ENCODE data around the gene NAA16.

Gene NAA16

DNA sequence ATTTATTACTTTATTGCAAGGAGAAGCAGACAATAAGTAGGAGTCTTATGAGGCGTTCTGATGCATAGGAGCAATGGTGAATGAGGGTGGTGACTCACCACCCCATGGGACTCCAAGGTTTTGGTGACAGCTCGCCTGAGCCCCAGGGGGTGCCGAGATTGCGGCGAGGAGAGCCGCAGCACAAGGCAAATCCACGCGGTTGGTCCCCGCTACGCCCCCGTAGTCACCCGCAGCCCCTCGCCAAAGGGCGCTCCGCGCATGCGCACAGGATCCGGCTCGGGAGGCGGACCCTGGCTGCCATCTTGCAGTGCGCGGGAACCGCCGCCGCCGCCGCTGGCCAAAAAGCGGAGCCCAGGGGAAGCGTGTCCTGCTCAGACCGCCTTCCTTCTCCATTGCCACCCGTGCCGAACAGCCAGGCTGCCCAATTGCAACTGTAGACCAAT is at the start of gene NAA16:
TSS of gene NAA16 (plus strand) at position 305 of the 443 bp plus-strand sequence. CDS start 262 bp downstream, outside the sequence.
- DNase-seq, result peak; percentile 87 to 94
- H3K4me1 ChIP-seq, result peaks cover 0 to 32% (median 17%) of the 10 kb centered on the region in 4 donors

DNA sequence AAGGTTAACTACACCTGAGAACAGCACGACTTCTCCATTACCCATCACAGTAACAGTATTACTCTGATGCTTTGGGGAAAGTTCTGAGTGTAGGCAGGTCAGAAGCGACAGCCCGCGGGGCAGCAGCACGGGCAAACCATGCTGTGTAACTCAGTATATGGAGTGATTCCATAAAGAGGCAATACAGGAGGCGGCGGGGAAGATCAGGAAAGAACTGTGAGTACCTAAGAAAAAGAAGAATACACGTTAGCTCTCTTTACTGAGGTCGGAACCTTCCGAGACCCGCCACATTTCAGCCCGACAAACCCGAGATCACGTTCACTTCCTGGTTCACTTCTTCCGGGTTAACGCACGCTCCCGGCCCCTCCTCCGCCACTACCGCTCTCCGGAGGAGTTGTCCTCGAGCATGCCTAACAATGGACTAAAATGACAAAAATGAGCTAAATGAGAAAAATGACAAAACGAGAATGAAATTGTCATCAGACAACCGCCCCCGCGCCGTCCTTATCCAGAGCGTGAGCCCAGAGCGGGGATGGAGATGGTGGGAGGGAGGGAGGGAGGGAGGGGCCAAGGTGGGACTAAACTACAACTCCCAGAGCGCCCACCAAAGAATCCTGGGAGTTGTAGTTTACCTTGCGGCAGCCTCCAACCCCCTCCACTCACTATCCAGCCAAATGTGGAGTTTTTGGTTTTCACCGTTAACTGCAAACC is 47.7 kb upstream of the NAA16 start, which contains the start of gene MTRF1:
TSS of gene MTRF1 (minus strand) at position 316 of the 711 bp plus-strand sequence. CDS start 2,669 bp downstream, outside the sequence.
- Histone ChIP-seq H3K9me3 (no peaks in the 10 kb centered on the region), H3K36me3 (peaks cover 0 to 15% (median 10%) of the 10 kb centered on the region in 3 donors), H3K4me3 (peak within 1 kb of the TSS; percentile 53 to 63), H3K4me1 (peaks cover 0 to 9% (median 4%) of the 10 kb centered on the region in 4 donors), H3K27ac (peak within 1 kb of the TSS; percentile 80), H3K27me3 (no peaks in the 10 kb centered on the region)
- peak; percentile 75 to 85 for DNase-seq
- intact Hi-C loops (cut with DNase I; ENCODE audit: low total_unique reads), result no loop called here
- TF ChIP-seq, protein P1, sequence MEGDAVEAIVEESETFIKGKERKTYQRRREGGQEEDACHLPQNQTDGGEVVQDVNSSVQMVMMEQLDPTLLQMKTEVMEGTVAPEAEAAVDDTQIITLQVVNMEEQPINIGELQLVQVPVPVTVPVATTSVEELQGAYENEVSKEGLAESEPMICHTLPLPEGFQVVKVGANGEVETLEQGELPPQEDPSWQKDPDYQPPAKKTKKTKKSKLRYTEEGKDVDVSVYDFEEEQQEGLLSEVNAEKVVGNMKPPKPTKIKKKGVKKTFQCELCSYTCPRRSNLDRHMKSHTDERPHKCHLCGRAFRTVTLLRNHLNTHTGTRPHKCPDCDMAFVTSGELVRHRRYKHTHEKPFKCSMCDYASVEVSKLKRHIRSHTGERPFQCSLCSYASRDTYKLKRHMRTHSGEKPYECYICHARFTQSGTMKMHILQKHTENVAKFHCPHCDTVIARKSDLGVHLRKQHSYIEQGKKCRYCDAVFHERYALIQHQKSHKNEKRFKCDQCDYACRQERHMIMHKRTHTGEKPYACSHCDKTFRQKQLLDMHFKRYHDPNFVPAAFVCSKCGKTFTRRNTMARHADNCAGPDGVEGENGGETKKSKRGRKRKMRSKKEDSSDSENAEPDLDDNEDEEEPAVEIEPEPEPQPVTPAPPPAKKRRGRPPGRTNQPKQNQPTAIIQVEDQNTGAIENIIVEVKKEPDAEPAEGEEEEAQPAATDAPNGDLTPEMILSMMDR (IDR thresholded peaks at IDR 0.05), result no peak

More for the DNA sequence above, at the start of gene NAA16:
- TF ChIP-seq, protein P1 (IDR thresholded peaks at IDR 0.05), result no peak
- Histone ChIP-seq H3K9me3 (no peaks in the 10 kb centered on the region), H3K27ac (peak within 1 kb of the TSS; percentile 95 to 97), H3K4me3 (peak within 1 kb of the TSS; percentile 91 to 97), H3K27me3 (no peaks in the 10 kb centered on the region), H3K36me3 (no peaks in the 10 kb centered on the region)
- intact Hi-C loops (cut with DNase I; ENCODE audit: low total_unique reads), result loop anchor here (2.0 kb wide), 1 partner anchor 50 kb away; no protein-coding TSS in a partner anchor

DNA sequence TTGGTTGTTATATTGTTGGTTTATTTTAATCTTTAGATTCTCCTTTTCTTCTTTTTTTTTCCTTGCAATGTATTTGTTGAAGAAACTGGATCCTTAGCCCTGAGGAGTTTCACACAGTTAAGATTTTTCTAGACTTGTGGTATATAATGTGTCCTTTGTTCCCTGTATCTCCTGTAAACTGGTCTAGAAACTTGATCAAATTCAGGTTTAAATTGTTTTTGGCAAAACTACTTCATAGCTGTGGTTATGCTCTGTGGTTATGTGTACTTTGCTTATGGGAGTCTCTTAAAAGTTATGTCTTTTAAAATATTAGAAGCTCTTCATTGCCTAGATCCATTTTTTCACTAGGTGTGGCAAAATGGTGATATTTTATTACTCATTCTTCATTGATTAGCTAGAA is 44.0 kb upstream of the NAA16 start:
- TF ChIP-seq, protein P1 (IDR thresholded peaks at IDR 0.05), result no peak
- H3K36me3 ChIP-seq, result no peaks in the 10 kb centered on the region
- H3K4me3 ChIP-seq, result no peak overlapping the region
- H3K9me3 ChIP-seq, result no peaks in the 10 kb centered on the region
- intact Hi-C loops (cut with DNase I; ENCODE audit: low total_unique reads), result no loop called here
- H3K27ac ChIP-seq, result no peak overlapping the region
- DNase-seq, result no peak
- H3K27me3 ChIP-seq, result no peaks in the 10 kb centered on the region
- H3K4me1 ChIP-seq, result peaks cover 0 to 9% (median 4%) of the 10 kb centered on the region in 4 donors

DNA sequence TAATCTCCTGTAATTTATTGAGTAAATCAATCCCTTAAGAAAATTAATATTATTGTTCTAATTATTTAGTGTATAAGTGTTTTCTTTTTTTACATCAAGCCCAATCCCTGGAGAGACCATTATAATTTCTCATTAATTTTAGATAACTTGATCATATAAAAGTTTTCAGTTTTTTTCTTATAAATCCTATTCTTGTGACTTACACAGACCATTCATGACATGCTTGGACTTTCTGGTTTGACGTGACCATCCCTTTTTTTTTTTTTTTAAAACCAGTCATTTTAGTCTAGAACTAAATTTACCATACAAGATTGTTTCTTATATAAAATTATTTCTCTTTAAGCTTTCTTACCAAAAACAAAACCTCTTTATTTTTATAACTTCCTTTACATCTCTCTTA is 42.3 kb upstream of the NAA16 start:
- Histone ChIP-seq H3K4me3 (no peak overlapping the region), H3K27me3 (no peaks in the 10 kb centered on the region), H3K27ac (no peak overlapping the region), H3K4me1 (peaks cover 0 to 3% (median 0%) of the 10 kb centered on the region in 4 donors), H3K9me3 (no peaks in the 10 kb centered on the region), H3K36me3 (no peaks in the 10 kb centered on the region)
- TF ChIP-seq, protein P1 (IDR thresholded peaks at IDR 0.05), result no peak
- no peak for DNase-seq
- intact Hi-C loops (cut with DNase I; ENCODE audit: low total_unique reads), result no loop called here

DNA sequence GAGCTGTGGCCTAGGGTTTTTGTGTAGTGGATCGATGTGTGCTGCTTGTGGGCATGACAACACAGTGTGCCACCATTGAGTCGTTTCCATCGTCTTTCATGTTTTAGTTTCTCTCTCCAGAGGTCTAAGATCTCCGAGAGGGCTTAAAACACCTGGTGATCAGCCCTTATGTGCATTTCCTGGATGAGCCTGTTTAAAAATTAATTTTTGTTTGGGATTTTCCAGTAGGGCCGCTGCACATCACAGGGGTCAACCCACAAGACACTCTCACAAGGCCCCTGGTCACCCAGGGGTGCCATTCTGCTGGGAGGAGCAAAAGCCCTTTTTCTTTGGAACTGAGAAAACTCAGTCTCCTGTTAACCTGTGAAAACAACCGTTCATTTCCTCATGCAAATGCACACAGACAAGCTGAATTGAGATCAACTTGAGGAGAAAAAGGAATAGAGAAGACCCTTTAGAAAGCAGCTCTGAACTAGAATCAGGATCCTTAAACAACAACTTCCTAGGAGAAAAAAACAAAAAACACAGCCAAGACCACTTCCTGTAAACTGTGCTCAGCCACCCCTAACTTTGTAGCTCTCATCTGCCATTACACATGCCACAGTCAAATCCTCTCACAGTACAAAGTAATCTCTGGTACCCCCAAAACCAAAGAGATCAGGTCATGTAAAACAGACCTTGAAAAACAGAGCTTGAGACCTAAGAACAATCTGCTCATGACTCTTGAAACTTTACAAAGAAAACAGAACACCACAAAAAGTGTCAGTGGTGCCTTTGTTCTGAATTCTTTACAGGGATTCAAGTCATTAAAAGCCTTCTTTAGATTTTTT is 39.4 kb upstream of the NAA16 start:
- intact Hi-C loops (cut with DNase I; ENCODE audit: low total_unique reads), result no loop called here
- Histone ChIP-seq H3K27me3 (no peaks in the 10 kb centered on the region), H3K36me3 (no peaks in the 10 kb centered on the region), H3K9me3 (no peaks in the 10 kb centered on the region), H3K4me1 (no peaks in the 10 kb centered on the region), H3K4me3 (no peak overlapping the region), H3K27ac (no peak overlapping the region)
- no peak for DNase-seq
- TF ChIP-seq, protein P1 (IDR thresholded peaks at IDR 0.05), result no peak

Data from tibial artery (tissue), 4 donors.